NCI-H2196 treated with DMSO at 0.1 percent for 48 hours (cell line): ENCODE measurements around the gene TTLL9.

ENCODE experiments used
- DNase-seq: peaks from one replicate; lab custom pipeline; 2025; ENCODE audit not compliant: unreplicated experiment; lab: John Stamatoyannopoulos, UW

The TTLL9 gene

DNA sequence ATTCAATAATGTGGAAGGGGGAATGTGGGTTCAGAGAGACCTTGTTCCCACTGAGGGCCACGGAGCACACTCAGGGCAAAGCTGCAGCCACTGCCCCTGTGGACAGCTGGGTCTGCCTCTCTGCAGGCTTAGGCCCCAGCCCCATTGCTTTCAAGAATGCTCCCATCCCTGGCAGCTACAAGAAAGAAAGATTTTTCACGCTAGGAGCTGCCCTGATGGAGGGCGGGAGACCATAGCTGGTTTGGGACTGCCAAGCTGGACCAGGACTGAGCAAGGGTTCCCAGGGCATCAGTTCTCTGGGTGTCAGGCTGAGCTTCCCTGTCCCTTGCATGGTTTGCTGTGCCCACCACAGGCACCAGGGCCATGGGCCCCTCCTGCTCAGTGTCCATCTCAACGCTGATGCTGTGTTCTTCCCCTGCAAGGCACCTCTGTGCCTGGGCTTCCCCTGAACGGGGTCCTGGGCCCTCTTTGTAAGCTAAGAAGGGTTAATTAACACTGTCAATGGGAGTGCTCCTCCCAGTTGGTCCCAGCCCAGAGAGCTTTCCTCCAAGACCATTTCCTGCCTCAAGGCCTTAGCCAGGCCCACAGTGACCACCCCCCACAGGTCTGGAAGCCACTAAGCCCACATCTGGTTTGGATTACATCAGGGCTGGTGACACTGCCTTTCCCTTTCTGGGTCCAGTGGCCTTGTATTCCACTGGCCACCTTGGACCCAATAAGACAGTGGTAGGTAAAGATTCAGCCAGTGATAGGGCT, 33.4 kb upstream of the TTLL9 start:
- no peak for DNase-seq

- DNase-seq: no peak
These were observed 32.5 kb upstream of the TTLL9 start for GRCh38 chr20:31837896-31838397.

DNA sequence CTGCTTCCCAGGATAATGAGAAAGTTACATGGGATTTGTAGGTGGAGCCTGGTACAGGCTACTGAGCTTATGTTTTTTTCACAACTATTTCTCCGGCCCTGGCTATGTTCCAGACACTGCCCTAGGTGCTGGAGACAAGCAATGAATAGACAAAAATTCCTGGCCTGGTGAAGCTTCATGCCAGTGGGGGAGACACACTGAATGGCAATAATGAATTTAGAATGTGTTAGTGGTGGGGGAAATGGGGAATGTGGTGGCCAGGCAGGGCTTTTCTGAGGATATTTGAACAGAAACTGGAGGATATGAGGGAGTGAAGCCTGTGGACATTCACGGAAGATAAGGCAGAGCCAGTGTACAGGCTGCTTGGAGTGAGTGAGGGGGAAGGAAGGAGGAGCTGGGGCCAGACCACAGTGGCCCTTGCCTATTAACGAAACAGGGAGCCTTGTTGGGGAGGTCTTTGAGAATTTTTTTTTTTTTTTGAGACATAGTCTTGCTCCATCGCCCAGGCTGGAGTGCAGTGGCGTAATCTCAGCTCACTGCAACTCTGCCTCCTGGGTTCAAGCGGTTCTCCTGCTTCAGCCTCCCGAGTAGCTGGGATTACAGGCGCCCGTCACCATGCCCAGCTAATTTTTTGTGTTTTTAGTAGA, 31.7 kb upstream of the TTLL9 start:
- DNase-seq: no peak

DNA sequence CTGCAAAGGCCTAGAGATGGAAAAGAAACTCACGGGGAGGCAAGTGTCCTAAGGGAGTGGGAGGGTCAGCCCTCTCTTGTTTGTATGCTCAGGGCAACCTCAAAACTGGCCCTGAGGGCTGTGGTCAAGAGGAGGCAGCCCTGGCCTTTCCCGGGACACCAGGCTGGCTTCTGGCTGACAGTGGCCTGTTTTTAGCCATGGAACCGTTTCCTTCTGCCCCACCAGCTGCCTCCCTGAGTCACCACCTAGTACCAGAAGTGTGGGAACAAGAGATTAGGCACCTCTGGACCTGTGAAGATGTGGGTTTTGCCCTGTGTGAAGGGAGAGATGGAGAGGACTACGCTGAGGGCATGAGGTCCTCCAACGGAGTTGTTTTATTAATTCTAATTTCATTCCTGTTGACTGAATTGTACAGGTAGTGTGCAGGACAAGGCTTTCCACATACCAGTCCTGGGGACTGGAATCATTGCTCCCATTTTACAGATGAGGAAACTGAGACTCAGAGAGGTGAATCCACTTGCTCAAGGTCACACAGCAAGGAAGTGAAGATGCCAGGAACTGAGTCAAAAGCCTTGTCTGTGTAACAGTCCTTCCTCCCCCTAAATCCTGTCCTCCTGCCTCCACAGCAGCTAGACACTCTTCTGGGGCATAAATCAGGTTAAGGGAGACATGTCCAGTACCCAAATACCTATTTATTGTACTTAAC, 30.5 kb upstream of the TTLL9 start:
- no peak for DNase-seq

- DNase-seq: no peak
These were observed 29.3 kb upstream of the TTLL9 start for GRCh38 chr20:31840906-31841816.

- no peak for DNase-seq
These were observed 28.5 kb upstream of the TTLL9 start for GRCh38 chr20:31841928-31842327.

DNA sequence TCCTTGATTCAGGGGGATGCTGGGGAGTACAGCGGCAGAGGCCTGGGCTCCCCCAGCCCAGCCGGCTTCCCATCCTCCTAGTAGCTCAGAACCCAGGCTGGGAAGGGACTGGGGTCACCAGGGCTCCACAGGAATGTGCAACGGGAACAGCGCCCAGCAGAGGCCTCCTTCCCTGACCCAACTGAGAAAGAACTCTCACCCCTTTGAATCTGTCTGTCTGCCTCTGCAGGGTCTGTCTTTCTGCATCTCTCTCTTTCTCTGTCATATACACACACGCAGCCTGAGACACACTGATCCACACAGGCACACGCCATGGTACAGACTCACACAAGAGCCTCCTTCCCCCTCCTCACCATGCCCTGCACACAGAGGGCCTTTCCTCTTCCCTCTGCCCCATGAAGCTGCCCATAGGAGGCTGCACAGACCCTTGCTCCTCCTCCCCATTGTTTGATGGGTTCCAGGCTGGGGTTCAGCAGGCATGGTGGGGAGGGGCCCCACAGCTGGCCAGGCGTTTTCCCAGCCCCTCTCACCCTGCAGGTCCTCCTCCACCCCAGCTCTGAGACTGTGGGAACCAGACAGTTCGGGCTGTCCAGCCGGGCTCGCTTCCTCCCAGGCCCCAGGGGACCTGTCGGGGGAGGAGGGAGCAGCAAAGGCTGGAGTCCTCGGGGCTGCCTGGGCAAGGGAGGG, 27.8 kb upstream of the TTLL9 start:
- DNase-seq: no peak

DNA sequence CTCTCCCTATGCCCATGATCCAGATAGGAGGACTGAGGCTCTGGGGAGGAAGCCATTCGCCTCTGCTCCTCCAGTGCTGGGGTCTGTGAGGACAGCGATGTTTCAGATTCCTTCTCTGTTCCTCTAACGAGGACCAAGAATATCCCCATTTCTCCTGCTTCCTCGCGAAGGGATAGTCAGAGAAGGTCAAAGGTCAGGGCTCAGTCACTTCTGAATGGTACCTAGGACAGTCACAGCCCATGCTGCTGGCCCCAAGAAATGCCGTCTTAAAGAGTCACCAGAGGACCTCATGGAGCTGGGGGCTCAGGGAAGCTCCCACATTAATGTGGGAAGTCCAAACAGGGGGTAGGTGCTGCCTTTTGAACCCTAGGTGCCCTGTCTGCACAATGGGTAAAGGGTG, 27.1 kb upstream of the TTLL9 start:
- DNase-seq: no peak

GRCh38 chr20:31843881-31844280, 26.6 kb upstream of the TTLL9 start:
- DNase-seq: no peak

- DNase-seq: no peak
These were observed 25.6 kb upstream of the TTLL9 start for GRCh38 chr20:31844737-31845299.

DNA sequence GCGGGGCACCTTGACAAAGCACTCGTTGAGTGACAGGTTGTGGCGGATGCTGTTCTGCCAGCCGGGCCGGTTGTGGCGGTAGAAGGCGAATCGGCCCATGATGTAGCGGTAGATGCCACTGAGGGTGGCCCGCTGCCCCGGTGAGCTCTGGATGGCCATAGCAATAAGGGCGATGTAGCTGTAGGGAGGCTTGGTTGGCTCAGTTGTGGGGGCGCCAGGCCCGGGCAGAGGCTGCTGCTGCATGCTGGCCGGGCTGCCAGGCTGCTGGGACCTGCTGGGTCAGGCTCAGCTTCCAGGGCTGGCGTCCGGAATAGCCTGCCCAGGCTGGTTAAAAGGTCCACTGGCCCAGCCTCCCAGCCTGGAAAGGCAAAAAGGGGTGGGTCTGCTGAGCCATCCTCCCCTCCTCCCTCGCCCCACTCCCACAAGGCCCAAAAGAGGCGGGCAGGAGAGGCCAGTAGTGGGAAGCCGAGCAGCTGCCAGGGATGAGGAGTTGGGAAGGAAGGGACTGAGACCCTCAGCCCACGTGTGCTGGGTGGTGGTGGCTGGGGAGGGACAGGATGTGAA, 25.1 kb upstream of the TTLL9 start, which contains the start of gene FOXS1:
TSS of gene FOXS1 (minus strand) at position 305 of the 564 bp plus-strand sequence. CDS start at position 243, 62 bp downstream.
- no peak for DNase-seq

DNA sequence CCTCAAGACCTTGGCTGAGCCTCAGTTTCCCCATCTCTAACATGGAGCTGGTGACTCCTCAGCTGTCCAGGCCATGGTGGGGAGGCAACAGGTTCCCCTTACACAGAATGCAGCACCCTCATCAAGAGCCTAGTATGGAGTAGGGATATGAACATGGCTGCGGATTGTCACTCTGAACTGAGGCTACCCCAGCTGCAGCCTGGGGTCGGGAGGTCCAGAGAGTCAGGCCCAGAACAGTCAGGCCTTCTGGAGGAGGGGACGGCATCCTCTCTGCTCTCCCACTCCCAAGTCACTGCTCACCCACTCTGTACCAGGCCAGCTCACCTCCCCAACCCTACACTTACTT, 23.7 kb upstream of the TTLL9 start:
- DNase-seq: no peak

- DNase-seq: no peak
These were observed 22.1 kb upstream of the TTLL9 start for GRCh38 chr20:31848088-31848999.

DNA sequence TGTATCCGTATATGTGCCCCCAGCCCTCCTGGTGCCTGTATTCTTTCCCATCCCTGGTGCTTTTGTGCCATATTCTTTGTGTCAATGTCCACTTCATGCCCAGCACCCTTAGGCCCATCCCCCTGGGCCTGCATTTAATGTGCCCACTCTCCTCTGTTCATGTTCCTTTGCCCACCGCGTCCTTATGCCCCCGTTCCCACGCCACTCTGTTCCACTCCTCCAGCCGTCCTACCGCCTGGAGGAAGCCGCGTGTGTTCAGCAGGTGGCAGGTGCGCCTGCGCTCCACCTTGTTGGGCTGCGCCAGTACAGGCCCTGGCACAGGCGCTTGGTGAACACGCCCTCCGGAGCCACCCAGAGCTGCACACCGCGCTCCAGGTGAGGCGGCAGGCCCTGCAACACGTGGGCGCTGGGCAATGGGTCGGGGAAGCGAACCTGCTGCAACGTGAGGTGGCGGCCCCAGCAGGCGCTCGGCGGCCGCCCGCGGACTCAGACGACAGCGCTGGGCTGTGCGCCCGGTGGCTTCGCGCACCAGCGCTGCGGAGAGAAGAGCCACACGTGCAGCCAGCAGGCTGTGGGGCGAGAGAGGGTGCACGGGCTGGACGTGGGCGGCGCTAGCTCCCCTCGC, 21.0 kb upstream of the TTLL9 start:
- peak; percentile 55 for DNase-seq

GRCh38 chr20:31851240-31851955, 19.0 kb upstream of the TTLL9 start:
- DNase-seq: no peak

DNA sequence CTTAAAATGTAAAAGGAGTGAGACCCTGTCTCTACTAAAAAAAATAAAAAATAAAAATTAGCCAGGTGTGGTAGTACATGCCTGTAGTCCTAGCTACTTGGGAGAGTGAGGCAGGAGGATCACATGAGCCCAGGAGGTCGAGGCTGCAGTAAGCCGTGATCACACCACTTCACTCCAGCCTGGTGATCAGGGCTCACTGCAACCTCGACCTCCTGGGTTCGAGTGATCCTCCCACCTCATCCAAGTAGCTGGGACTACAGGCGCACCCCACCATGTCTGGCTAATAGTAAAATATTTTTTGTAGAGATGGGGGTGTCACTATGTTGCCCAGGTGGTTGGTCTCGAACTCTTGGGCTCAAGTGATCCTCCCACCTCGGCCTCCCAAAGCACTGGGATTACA, 17.0 kb upstream of the TTLL9 start:
- DNase-seq: no peak

DNA sequence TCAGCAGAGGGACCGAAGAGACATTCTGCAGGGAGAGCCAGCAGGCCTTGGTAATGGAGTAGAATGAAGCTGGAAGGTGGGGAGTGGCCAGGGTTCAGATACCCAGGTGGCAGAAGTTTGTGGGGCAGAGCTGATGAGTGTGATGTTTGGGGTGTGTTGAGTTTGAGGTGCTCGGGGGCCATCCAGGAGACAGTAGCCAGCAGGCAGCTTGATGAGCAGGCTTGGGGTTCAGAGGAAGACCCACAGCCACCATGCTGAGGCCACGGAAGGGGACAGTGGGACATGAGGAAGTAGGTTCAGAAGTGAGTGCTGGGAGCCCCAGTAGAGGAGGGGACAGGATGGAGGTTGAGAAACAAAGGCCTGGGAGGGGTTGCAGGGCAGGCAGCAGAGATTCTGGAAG, 13.9 kb upstream of the TTLL9 start:
- DNase-seq: no peak
